ENCODE data around the gene CHRNA7.

Gene CHRNA7

DNA sequence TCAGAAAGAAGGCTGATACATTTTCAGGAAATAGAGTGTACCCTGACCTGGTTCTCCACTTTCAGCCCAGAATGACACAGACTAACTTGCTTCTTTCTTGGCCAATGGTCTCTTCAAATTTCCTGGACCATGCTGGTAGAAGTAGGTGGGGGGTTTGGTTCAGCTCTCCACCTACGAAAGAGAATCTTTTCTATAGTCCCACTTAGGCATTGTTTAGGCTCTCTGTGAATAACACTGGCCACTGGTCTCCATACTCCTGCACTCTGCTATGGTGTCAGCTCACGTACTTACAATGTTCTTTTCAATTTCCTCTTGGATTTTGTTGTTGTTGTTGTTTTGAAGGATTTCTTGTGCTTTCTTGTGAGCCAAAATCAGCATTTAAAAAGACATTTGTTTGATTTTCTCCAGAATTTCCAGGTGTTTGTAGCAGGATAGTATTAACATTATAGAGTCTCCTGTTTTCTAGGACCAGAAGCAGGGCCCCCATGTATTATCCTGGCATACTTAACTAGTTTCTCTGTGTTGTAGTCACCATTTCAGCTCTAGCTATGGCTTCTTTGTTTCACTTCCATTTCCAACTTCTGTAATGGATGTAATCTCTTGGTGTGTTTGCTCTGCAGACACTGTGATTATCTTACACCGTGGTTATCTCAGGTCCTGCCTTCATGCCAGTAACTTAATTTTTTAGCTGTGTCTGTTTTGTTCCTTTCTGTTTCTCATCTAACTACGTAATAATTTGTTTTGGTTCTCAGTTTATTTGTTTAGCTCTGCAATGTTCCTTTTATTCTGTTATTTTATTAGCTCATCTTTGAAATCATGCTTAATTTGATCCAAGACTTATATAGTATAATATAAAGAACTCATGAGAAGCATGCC, 61.4 kb downstream of the CHRNA7 start:
- no peak for DNase-seq

DNA sequence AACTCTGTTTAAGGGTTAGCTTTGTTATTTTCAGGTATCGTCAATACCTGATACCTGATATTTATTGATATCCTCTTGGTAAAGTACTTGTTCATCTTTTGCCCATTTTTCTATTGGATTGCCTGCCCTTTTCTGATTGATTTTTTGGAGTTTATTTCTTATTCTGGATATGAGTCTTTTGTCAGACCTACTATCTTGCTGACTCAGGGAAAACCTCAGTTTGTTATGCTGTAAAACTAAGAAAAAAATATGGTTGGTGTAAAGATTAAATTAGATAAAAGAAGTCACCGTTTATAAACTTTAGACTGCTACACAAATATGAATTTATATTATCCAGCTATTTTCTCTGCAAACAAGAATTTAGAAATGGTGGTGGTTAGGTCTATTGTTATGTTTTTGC, 65.9 kb downstream of the CHRNA7 start:
- DNase-seq, result no peak

DNA sequence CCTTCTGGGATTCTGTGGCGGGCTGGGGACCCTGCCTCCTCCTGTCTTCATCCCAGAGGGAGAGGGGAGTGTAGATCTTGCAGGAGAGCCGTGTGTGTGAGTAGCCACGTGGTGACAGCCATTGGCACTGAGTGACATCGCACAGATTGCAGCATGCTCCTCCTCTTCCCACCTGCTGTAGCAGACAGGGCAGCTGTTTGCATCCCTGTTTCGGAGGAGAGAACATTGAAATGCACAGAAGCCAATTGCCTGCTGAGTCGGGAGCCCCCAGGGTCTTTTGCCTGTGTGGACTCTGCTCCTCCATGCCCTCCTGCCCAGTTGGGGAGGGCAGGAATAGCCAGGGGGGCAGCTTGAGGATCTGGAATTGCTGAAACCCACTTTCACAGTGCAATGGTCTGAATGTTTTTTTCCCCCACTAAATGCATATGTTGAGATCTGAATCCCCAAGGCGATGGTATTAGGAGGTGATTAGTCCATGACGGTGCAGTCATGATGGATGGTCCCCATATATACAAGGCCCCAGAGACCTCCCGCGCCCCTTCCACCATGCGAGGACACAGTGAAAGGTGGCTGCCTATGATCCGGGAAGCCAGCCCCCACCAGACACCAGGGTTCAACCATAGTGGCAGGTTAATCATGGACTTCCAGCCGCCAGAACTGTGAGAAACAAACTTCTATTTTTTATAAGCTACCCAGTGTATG, 66.8 kb downstream of the CHRNA7 start:
- no peak for DNase-seq

DNA sequence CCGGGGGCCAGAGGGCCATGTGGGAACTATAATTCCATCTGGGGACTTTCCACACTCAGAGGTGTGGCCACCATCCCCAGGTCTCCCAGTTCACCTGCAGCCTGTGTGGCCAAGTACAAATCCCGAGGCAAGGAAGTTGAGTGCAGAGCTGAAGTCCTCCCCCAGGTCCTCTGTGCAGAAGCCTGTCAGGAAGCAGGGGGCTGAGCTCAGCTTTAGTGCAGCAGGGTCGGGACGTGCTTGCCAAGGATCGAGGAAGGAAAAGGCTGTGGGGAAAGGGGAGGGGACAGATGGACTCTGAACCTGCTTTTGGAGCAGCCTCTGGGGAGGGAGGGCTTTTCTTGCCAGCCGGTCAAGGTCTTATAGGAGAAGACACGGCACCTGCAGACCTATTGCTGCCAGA, 67.7 kb downstream of the CHRNA7 start:
- no peak for DNase-seq

DNA sequence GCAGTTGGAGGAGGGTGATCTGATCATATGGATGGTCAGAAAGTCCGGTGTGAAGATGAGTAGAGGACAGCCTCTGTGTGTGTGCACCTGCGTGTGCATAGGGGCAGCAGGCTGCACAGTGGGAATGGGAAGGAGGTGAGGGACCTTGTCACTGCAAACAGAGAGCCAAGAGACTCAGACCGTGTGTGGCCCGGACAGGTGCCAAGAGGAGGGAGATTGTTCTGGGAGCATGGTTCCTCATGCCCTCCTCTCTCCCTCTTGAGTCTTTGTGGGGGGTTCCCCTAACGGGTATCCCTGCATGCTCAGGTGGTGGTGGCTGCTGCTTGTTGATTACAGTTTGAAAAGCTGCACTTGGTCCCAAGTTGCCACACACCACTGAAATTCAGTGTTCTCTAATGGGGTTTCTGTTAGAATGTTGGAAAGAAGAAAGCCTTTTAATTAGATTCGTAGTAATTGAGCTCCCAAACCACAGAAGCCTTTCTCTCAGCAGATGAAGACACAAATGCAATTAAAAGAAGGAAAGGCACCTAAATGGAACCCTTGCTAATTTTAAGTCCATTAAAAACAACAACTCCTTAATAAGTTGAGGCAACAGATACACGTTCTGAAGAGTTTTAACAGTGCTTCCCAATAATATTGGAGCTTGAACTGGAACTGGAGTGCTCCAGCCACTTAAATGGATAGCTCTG, 68.9 kb downstream of the CHRNA7 start:
- DNase-seq, result no peak

DNA sequence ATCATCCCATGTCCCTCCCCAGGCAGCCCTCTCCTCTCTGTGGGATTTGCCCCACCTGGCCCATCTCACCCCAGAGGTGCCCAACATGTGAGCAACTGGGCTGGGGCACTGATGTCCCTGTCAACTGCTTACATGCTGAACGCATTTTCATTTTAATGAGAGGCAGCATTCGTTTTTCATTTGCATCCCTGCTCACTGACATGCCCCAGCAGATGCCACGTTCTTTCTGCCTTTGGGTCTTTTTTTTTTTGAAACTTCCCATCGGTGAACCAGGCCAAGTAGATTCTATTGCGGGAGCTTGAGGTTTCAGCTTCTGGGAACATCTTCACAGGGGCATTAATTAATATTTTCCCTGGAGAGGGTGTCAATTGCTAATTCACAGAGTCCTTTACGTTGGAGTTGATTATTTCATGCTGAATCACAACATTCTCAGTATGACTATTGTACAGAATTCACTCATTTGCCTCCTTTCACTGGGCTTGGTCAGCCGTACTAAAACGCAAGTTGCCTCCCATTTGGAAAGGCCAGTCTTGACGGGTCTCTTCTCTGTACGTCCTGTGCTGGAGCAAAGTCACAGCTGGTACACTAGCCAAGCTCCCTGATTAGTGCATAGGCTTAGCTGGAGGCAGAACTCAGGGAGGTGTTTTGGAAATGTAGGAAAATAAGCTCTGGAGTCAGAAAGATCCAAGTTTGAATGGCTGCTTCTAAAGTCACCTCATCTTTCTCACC, 69.8 kb downstream of the CHRNA7 start:
- DNase-seq, result no peak

DNA sequence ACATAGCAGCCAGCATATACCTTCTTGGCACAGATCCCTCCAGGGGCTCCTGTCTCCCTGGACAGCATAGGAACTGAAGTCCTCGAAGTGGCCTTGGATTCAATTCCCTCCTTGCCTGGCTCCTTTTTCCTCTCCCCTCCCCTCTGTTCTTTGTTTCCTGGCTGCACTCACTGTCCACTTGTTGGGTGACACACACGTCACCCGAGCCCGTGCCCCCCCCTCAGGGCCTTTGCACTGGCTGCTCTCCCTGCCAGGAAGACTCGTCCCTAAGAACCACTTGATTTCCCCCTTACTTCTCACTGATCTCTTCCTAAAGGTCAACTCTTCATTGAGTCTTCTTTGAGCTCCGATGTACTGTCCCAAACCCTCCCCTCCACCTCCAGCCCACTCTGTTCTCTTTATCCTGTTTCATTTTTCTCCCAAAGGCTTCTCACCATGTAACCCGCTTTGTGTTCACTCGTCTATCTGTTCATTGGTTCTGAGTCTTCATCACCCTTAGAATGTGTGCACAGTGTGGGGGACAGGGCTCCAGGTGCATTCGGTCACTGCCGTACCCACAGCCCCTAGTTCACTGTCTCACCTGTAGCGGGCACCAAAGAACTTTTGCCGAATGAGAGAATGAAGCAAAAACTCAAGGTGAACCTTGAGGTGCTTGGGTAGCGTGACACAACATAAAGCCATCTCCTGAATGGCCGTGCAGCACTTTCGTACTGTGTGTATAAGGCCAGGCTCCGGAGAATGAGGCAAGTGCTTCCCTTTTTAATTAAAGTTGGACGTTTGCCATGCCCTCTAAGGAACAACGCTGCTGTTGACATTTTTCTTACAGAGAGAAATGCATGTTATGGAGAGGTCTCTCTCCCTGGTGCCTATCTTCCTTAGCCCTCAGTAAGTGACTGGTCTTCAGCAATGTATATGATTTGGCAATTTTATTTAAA, 74.0 kb downstream of the CHRNA7 start:
- no peak for DNase-seq

DNA sequence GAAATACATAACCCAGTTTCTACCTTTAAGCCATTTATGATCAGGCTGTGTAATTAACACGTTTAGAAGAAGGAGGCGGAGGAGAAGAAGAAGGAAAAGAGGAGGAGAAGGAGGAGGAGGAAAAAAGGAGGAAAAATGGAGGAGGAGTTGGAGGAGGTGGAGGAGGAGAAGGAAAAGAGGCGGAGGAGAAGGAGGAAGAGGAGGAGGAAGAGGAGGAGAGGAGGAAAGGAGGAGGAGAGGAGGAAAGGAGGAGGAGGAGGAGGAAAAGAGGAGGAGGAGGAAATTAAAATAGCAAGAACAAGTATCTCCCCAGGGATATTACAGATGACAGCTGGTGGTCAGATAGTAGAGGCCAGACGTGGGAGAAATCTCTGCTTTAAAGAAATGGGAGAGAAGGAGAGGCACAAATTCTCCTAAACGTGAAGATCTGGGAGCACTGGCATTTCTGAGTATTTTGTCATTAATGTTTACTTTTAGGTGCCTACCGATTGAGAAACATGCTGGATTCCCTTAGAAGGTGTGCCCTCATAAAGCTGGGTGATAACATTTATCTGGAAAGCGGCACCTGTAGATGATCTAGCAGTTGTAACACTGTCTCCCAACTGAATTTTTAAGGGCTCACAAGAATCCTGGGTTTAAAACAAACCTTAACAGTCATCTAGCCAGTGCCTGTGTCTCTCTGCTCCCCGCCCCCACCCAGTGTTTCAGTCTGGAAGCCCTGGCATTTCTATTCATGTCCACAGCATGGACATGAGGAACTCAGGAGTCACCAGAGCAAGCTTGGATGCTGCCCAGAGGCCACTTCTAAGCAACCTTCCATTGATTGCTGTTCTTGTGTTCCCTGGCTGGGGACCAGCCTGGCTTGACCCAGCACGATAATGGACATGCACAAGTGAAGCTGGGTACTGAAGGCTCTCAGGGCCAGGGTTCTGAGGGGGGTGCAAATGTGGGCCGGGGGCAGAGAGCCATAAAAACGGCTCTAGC, 75.2 kb downstream of the CHRNA7 start:
- no peak for DNase-seq

DNA sequence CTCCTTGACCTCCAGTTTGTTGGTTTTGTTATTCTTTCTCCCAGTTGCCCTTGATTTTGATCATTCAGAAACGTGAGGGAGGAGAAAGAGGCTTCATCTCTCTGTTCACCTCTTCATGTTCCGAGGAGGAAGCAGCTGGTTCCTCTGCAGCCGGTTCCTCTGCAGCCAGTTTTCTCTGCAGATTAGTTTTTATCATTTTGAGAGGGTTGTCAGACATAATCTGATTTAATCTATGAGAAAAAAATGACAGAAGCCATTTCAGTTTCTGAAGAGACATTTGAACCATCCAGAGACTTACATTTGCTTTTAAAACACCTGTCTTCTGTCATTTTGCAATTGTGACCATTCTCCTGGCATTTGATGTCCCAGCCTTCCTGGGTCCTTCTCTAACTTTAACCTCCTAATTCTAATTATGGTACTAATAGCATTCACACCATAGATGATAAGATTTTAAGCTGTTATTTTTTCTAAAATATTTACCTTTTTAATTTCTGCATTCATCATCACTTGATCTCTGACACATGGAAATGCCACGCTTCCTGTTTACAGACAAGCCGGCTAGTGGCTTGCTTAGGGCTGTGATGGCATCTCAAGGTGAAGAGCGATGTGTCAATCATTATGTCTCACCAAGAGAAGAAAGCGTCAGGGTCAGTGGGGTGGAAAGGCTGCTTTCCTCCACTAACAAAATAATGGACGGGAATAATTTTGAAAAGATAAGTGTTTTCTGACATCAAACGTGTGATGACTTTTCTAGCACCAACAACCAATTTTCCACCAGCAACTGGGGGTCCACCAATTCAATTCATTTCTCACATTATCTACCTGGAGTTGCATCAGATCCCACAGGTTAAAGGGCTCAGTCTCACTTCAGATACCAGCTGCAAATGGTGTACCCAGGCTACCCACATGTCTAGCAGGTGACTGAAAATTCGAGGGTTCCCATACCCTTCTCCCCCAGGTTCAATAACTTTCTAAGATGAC, 76.4 kb downstream of the CHRNA7 start:
- DNase-seq, result no peak

DNA sequence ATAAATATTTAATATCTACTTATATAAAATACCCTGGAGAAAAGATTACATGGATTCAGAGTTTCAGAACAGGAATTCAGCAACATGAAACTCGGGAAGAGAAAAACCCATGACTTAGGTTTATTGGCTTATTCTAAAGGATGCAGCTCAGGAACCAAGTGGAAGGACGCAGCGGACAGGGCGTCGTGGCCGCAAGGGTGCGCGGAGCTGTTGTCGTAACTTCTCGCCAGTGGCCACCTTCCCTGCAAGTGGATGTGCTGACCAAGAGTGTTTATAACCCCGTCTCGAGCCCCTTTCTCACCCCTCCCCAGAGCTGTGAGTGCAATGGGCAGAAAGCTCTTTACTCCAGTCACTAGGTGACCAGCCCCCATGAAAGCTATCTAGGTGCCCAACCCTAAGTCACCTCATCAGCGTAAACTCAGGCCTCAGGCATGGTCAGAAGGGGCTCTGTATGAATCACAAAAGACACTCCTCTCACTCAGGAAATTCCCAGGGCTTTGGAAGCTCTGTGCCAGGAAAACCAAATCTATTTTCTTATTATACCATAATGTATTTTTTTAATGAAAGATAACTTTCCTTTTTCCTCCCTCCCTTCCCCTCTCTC, 77.3 kb downstream of the CHRNA7 start:
- DNase-seq, result no peak

DNA sequence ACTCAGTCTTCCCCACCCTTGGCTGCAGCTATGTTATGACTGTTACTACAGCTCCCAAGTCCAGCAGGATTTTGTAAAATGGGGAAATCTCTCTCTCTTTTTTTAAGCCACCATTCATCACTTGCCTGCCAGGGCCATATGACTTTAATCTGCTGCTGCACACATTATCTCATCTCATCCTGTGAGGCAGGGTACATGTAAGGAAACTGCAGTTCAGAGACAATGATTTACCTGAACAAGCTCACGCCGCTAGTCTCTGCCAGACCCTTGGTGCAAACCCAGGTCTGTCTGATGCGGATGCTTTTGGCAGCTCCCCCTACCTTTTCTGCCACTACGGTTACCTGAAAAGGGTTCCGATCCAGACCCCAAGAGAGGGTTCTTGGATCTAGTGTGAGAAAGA, 78.3 kb downstream of the CHRNA7 start:
- DNase-seq, result no peak

DNA sequence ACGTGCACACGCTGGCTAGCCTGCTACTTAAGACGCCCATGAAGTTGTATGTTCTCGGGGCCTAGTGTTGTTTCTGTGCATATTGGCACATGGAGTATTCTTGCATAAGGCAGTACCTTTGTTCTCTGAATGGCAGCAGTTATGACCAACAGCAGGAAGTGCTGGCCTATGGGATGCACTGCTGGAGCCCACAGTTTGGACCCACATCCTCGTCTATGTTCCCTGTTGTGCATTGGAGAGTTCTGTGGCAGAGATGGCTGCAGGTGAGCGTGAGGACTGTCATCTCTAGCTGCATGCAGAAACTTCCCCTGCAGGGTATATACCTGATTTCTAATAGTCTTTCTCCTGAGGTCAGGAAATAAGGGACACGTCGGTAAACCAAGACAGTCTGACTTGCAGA, 81.8 kb downstream of the CHRNA7 start:
- DNase-seq, result no peak

DNA sequence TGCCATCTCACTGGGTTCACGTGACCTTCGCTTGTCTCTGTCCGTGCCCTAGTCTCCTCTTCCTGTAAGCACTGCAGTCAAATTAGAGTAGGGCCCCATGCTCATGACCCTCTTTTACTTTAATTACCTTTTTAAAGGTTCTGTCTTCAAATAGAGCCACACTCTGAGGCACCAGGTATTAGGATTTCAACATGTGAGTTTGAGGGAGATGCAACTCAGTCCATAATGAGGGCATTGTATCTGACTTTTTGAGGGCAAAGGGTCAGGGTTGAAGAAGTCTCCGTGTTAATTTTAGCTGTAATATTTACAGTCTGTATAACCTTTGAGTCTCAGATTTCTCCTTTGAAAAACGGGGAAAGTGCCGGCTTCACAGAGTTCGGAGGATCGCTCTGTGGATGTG, 82.9 kb downstream of the CHRNA7 start:
- DNase-seq, result no peak

DNA sequence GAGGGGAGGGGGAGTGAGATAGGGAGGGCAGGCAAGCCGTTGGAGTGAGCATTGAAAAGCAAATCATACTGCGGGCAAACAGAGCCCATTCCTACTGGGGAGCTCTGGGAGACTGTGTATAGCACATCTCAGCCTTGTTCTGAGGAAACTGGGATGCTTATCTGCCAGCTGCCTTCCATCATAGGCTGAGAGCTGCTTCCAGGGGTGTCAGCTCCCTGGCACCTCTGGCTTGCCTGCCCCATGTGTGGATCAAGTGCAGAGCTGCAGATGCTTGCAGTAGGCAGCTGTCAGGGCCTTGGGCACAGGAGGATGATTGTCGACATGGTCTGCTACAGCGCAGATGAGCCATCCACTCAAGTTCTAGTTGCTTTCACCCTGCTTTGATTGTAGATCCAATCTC, 86.8 kb downstream of the CHRNA7 start:
- DNase-seq, result no peak

DNA sequence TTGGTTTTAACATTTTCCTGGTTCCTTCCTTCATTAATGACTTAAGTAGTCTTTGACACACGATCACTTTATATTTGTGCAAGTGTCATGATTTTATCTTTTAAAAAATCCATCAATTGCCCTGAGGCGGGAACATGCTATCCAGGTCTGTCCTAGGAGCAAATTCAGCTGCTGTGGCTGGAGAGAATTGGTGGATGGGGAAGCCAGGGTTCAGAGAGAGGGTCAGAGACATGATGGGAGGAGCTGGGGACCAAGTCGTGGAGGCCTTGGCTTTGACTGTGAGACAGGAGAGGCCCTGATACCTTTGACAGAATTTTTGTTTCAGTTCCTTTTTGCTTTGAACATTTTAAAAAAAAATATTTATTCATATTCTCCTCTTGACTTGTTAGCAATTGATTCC, 89.0 kb downstream of the CHRNA7 start:
- no peak for DNase-seq

DNA sequence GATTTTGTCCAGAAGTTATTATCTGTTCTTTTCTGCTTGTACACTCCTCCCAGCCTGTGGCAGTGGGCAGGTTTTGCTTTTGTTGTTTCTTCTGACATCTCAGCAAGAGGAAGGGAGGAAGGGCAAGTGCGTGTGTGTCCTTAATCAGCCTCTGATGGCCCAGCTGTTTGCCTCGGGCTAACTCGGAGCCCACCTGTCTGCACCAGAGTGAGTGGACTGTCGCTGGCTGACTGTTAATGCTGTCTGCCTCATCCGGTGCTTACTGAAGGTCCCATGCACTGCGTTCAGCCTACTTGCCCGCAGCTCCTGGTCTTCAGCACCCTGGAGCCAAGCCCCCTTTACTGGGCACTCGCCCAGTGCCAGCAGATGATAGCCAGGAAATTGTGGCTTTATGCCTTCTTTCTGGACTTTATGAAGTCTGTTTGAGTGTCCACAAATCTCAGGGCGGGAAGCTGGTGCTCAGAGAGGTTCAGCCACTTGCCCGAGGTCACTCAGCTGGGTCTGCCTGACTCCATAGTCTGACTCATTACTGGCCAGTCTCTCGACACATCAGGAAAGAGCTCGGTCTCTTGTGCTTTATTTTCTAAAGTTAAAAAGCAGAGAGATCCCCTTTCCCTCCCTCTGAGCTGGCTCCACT, 89.5 kb downstream of the CHRNA7 start:
- DNase-seq, result no peak

DNA sequence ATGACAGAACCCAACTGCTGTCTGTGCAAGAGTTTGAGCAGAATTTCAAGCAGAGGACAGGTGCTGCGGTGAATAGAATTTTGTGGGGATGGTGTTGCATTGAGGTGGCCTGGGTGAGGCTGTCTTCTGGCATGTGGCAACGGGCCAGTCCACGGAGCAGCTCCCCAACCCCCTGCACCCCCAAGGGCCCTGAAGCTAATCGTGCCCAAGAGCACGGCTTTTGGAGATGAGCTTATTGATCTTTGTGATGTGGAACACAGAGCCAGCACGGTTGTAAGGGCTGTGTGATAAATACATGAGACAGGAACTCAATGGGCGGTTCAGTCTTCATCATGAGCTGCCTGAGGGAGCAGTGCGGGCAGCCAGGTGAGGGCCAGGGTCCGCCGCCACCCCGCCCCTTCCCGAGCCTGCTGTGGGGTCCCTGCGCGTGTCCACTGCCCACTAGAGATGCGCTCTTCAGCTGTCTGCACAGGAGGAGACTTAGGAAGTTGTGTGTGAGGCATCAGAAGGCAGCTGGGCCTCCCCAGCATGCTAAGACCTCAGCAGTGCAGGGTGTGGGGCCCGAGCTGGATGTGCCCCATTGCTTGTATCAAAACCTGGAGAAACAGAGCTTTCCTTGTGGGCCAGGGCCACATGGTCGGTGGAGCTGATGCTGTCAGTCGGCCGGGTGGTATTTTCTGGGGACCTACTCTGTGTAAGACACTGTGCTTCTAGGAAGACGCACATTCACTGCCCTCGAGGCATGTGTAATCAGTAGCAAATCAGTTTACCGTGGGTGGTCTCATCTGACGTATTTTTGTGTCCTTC, 90.5 kb downstream of the CHRNA7 start:
- DNase-seq, result no peak

DNA sequence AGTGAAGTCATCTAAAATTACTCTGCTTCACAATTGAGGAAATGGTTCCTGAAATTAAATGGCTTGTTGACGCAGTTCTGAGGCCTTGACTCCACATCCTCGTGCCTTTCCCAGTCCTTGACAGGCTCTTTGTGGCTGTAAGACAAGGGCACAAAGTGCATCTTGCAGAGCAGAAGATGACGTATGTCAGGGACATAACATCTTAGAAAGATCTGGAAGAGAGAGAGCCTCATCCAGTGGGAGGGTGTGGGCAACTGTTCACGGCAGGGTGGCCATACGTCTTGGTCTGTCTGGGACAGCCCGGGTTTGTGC, 91.0 kb downstream of the CHRNA7 start:
- DNase-seq, result no peak
